Skin of body (tissue), 2 donors: Measurements from ENCODE around the gene EXOSC6. TPM values are rescaled to one million over a fixed set of nuclear protein-coding genes. Genes with fewer than 3 reads are reported as not detected.
"Not testable (repeated sequence)": the region's sequence is repeated elsewhere in the genome, so short reads cannot be mapped to it uniquely, and the experiment has no call there.

Experiments
- DNase-seq: peaks from one replicate; lab custom pipeline; 2025; lab: John Stamatoyannopoulos, UW
- total RNA-seq: library from RNA; depleted of rRNA; stranded (reverse); fragments of >200 nt; gene quantifications from one replicate; pipeline ENCODE4 v1.2.3, GENCODE V29; 2014

The EXOSC6 gene
- total RNA-seq, 1 donor from 2014 or later = 23.7 TPM

DNA sequence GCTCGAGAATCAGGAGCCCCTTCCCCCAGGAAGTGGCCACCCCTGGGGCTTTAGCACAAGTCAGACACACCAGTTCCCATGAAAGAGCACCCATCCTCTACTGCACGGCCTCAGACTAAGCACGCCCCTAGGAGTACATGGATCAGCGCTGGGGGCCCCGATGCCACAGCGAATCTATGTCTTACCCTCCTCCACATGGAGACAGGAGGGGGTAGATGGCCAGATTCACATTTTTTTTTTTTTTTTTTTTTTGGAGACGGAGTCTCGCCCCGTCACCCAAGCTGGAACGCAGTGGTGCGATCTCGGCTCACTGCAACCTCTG is 3.2 kb upstream of the EXOSC6 start:
- DNase-seq = no peak

DNA sequence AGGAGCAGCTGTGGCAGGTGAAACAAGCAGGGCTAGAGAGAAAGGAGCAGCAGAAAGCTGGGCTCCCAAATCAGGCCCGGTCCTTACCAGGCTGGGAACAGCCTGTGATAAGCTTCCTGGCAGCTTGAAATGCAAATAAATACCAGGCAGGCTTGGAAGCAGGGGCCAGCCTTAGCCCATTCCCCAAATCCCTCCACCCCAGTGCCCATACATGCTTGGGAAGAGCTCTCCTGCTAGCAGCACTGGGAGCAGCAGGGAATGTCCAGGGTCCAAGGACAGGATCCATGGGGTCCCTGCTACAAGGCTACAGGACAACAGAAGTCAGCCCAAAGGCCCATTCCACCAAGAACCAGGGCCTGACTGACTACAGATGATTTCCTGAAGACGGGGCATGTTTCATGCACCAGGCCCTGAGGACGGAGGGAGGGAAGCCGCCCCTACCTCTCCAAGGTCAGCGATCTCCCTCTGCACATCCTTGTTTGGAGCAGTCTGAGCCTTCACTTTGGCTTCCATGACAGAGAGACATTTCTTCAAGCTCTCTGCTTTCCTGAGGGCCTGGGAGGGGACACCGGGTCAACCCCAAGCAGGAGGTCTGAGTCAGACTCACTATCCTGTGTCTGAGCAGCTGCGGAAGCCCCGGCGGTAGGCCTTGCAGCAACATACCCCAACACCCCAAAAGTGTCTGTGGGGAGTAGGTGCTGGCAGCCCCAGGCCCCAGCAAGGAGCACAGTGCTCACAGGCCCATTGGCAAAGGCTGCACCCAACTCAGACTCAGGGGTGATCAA is 2.6 kb upstream of the EXOSC6 start:
- no peak for DNase-seq

DNA sequence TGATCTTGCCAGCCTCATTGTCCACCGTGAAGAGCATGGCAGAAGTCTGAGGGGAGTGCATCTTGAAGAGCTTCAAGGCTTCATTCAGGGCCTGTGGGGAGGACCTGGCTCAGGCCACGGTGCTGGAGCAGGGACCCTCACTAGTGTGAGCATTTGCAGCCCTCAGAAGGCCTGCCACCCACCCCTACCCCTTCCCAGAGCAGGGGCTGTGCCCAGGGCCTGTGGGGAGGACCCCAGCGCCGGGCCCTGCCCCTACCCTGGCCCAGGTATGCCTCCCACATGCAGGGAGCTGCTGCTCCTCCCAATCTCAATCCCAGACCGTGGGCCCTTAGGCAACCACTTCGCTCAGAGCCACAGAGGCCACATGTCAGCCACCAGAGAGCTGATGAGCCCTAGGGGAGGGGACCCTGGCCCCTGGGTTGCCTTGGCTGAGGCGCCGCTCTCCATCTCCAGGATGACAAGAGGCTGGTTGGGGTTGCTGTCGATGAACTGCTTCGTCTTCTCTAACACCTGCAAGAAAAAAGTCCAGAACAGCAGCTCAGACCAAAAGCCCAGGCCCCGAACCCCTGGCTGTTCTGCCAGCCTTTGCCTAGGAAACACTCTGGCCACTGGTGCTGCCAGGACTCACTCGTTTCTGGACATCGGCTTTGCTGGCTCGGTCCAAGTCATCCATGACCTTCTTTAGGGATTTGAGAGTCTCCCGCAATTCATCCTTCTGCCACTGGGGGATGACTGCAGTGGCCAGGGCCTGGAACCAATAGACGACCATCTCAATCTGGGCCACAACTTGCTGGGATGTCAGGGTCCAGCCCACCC is 1.8 kb upstream of the EXOSC6 start:
- DNase-seq = no peak

GRCh38 chr16:70252355-70252988 is 732 bp upstream of the EXOSC6 start:
- no peak for DNase-seq

- no peak for DNase-seq
Observed at GRCh38 chr16:70250748-70251628, 752 bp downstream of the EXOSC6 start.

DNA sequence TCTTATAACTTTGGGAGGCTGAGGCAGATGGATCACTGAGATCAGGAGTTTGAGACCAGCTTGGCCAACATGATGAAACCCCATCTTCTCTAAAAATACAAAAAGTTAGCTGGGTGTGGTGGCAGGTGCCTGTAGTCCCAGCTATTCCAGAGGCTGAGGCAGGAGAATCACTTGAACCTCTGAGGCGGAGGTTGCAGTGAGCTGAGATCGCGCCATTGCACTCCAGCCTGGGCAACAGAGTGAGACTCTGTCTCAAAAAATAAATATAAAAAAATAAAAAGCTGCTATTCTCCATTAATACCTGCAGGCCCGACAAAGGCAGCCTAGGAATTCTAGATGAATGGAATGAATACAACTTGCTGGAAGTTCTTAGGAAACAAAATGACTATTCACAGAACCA is 2.0 kb downstream of the EXOSC6 start:
- not testable (repeated sequence) for DNase-seq

GRCh38 chr16:70238773-70239172 is 13.0 kb downstream of the EXOSC6 start:
- DNase-seq = not testable (repeated sequence)

- DNase-seq = not testable (repeated sequence)
Observed at GRCh38 chr16:70231831-70232230, 19.9 kb downstream of the EXOSC6 start.

DNA sequence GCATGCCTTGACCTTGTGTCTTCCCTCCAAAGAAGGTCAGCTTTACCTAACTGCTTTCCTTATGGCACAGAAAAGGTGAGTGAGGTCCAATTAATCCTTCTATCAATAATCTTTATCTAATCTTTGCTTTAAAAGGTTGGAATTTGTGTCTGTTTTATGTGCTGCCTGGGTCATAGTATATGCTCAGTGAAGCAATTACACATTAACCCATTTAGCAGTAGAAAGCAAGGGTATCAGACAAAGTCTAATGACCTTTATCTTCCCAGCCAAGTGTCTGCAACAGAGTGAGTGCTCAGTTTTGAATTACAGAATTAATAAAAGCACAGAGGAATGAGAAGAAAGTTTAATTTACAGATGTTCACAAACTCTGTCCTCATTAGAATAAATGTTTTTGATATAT is 25.7 kb downstream of the EXOSC6 start:
- DNase-seq = not testable (repeated sequence)

DNA sequence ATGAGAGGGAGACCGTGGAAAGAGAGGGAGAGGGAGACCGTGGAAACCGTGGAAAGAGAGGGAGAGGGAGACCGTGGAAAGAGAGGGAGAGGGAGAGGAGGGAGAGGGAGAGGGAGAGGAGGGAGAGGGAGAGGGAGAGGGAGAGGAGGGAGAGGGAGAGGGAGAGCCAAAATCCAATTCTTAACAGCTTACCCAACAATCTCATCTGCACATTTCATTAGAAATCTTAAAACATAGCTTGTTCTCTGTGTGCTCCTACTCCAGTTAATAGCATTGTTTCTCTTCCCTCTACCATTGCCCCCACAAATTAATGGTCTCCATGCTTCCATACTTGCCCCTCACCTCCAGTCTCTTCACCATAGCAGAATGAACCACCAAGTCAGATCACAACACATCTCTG is 26.3 kb downstream of the EXOSC6 start:
- not testable (repeated sequence) for DNase-seq

DNA sequence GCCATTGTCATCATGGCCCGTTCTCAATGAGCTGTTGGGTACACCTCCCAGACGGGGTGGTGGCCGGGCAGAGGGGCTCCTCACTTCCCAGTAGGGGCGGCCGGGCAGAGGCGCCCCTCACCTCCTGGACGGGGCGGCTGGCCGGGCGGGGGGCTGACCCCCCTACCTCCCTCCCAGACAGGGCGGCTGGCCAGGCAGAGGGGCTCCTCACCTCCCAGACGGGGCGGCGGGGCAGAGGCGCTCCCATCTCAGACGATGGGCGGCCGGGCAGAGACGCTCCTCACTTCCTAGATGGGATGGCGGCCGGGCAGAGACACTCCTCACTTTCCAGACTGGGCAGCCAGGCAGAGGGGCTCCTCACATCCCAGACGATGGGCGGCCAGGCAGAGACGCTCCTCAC is 27.1 kb downstream of the EXOSC6 start:
- not testable (repeated sequence) for DNase-seq

DNA sequence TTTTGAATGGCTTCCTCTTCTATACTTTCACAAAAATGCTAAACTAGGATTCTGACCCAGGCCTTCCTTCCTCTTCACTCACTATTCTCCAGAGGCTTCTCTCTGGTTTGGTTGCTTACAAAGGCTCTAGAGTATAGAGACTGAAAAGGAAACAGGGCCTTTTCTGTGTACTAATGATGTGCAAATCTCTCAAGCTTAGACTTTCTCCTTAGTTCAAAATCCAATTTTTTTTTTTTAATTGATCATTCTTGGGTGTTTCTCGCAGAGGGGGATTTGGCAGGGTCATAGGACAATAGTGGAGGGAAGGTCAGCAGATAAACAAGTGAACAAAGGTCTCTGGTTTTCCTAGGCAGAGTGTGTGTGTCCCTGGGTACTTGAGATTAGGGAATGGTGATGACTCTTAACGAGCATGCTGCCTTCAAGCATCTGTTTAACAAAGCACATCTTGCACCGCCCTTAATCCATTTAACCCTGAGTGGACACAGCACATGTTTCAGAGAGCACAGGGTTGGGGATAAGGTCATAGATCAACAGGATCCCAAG is 27.7 kb downstream of the EXOSC6 start:
- not testable (repeated sequence) for DNase-seq

- not testable (repeated sequence) for DNase-seq
Observed at GRCh38 chr16:70223216-70223615, 28.5 kb downstream of the EXOSC6 start.

- not testable (repeated sequence) for DNase-seq
Observed at GRCh38 chr16:70222574-70222973, 29.2 kb downstream of the EXOSC6 start.

DNA sequence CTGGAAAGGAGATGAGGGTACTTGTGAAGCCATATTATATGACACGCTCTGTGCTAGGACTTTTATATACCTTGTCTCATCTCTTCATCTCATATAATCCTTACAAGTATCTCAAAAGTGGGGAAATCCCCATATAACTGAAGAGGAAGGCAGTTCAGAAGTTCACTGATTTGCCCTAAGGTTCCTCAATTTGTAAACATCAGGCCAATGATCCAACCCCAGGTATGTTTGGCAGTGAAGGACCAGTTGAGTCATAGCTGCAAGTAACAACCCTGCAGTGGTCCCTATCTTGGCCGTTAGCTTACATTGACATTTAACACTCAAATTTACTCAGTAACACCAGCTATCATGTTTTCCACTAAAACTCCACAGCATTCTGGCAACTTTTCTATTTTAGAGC is 33.2 kb downstream of the EXOSC6 start:
- DNase-seq = not testable (repeated sequence)

DNA sequence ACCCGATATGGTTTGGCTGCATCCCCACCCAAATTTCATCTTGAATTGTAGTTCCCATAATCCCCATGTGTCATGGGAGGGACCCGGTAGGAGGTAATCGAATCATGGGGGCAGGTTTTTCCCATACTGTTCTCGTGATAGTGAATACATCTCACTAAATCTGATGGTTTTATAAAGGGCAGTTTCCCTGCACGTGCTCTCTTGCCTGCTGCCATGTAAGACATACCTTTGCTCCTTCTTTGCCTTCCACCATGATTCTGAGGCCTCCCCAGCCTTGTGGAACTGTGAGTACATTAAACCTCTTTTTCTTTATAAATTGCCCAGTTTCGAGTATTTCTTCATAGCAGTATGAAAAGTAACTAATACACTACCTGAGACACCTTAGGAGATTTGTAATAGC is 45.4 kb downstream of the EXOSC6 start:
- not testable (repeated sequence) for DNase-seq

- not testable (repeated sequence) for DNase-seq
Observed at GRCh38 chr16:70204668-70205405, 46.9 kb downstream of the EXOSC6 start.

DNA sequence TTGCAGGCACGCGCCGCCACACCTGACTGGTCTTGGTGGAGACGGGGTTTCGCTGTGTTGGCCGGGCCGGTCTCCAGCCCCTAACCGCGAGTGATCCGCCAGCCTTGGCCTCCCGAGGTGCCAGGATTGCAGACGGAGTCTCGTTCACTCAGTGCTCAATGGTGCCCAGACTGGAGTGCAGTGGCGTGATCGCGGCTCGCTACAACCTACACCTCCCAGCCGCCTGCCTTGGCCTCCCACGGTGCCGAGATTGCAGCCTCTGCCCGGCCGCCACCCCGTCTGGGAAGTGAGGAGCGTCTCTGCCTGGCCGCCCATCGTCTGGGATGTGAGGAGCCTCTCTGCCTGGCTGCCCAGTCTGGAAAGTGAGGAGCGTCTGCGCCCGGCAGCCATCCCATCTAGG is 47.7 kb downstream of the EXOSC6 start:
- DNase-seq = not testable (repeated sequence)

- DNase-seq = not testable (repeated sequence)
Observed at GRCh38 chr16:70203508-70203907, 48.2 kb downstream of the EXOSC6 start.

DNA sequence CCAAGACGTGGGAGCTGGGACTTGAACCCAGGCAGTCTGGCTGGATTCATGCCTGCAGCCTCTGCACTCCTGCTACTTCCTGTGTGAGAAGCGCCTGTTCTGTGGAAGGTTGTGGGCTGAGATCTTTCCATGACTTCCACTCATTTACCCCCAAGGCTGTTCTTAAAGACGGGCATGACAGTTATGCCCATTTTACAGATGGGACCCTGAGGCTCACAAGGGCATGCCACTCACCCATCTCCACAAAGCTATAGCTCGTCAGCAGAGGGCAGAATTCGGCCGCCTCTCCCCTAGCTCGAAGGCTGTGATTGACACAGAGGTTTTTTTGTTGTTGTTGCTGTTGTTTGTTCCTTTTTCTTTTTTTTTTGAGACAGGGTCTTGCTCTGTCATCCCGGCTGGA is 51.7 kb downstream of the EXOSC6 start:
- not testable (repeated sequence) for DNase-seq
